Upper lobe of left lung (tissue), 4 donors: ENCODE measurements around the gene C1orf159.
"Not testable (repeated sequence)": the region's sequence is repeated elsewhere in the genome, so short reads cannot be mapped to it uniquely, and the experiment has no call there.

Experiments used
- EP300 ChIP-seq, 4 donors: sonication (generic); formaldehyde crosslinking; IDR thresholded peaks; one replicate each; pipeline ENCODE4 v1.5.1; 2017; ENCODE audit warnings: antibody characterized with exemption in 4 of 4, control low read depth in 2 of 4
- POLR2AphosphoS5 ChIP-seq, 2 donors: sonication (generic); formaldehyde crosslinking; IDR thresholded peaks; one replicate each; pipeline ENCODE4 v1.5.1; 2017; ENCODE audit warnings: antibody characterized with exemption in 2 of 2
- TF ChIP-seq, protein P1 (sequence below), 6 experiments: fragments of 450-650 bp in 4 of 6; fragments of 200-600 bp in 2 of 6; sonication (generic) in 2 of 6; IDR thresholded peaks; one replicate each; pipeline ENCODE4 v1.5.1; 2016 to 2019; ENCODE audit warnings: antibody characterized with exemption in 6 of 6

DNA sequence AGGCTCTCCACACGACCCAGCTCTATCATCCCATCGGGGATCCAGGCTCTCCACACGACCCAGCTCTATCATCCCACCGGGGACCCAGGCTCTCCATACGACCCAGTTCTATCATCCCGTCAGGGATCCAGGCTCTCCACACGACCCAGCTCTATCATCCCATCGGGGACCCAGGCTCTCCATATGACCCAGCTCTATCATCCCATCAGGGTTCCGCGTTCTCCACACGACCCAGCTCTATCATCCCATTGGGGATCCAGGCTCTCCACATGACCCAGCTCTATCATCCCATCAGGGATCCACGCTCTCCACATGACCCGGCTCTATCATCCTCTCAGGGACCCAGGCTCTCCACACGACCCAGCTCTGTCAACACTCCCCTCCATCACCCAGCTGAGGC is 37.3 kb upstream of the C1orf159 start:
- TF ChIP-seq, protein P1, sequence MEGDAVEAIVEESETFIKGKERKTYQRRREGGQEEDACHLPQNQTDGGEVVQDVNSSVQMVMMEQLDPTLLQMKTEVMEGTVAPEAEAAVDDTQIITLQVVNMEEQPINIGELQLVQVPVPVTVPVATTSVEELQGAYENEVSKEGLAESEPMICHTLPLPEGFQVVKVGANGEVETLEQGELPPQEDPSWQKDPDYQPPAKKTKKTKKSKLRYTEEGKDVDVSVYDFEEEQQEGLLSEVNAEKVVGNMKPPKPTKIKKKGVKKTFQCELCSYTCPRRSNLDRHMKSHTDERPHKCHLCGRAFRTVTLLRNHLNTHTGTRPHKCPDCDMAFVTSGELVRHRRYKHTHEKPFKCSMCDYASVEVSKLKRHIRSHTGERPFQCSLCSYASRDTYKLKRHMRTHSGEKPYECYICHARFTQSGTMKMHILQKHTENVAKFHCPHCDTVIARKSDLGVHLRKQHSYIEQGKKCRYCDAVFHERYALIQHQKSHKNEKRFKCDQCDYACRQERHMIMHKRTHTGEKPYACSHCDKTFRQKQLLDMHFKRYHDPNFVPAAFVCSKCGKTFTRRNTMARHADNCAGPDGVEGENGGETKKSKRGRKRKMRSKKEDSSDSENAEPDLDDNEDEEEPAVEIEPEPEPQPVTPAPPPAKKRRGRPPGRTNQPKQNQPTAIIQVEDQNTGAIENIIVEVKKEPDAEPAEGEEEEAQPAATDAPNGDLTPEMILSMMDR (IDR thresholded peaks at IDR 0.05): not testable (repeated sequence)
- TF ChIP-seq POLR2AphosphoS5, EP300 (IDR thresholded peaks at IDR 0.05): not testable (repeated sequence)
